SK-N-SH (cell line): ENCODE data around the gene RUNDC3A. TPM values are rescaled to one million over a fixed set of nuclear protein-coding genes. Genes with fewer than 3 reads are reported as not detected.

Experiments
- CTCF ChIA-PET: fragments of 300-600, 350-600 bp; formaldehyde crosslinking; extraction: SDS; loops from one replicate; lab custom pipeline; 2021; lab: Yijun Ruan, JAX
- POLR2A ChIA-PET: fragments of 350-600 bp; sonication (Branson Sonifier 250); formaldehyde crosslinking; extraction: SDS; loops from one replicate; lab custom pipeline; 2020; ENCODE audit warnings: antibody characterized with exemption, inconsistent platforms; lab: Yijun Ruan, JAX
- DNase-seq: peaks from one replicate; pipeline ENCODE4 v3.0.0; 2012
- H2AFZ ChIP-seq: fragments of 200-600 bp; sonication (generic); 2 replicates; pipeline ENCODE4 v1.8.1; 2016; ENCODE audit warnings: antibody characterized with exemption, mild to moderate bottlenecking, low read depth
- H3F3A ChIP-seq: fragments of 200-600 bp; sonication (generic); replicated peaks from 2 replicates; pipeline ENCODE3; 2016; ENCODE audit warnings: antibody characterized with exemption, mild to moderate bottlenecking; ENCODE audit not compliant: insufficient read depth
- H3K27ac ChIP-seq, 2 experiments: fragments of 200-500 bp in 1 of 2; fragments of 200-600 bp in 1 of 2; sonication (Bioruptor generic) in 1 of 2; sonication (generic), shearing (Covaris generic) in 1 of 2; 2 replicates each; pipeline versions ENCODE4 v1.5.1 to v1.6.1; 2014 to 2016; ENCODE audit warnings: low read depth in 2 of 2, inconsistent platforms in 1 of 2, low read length in 1 of 2, mild to moderate bottlenecking in 1 of 2, mixed read lengths in 1 of 2
- H3K27me3 ChIP-seq: fragments of 200-600 bp; sonication (generic), shearing (Covaris generic); 2 replicates; pipeline ENCODE4 v1.6.1; 2016; ENCODE audit warnings: mixed run types; ENCODE audit not compliant: insufficient read depth
- H3K36me3 ChIP-seq, 2 experiments: fragments of 200-500 bp in 1 of 2; fragments of 200-600 bp in 1 of 2; sonication (Bioruptor generic) in 1 of 2; sonication (generic) in 1 of 2; replicated peaks in 1 of 2; 2 replicates each; pipeline versions ENCODE3 to v1.5.1; 2014 to 2016; ENCODE audit warnings: low read length in 1 of 2, mild to moderate bottlenecking in 1 of 2; ENCODE audit not compliant: insufficient read depth in 2 of 2, control insufficient read depth in 1 of 2
- H3K4me1 ChIP-seq, 2 experiments: fragments of 200-500 bp in 1 of 2; fragments of 200-600 bp in 1 of 2; sonication (Bioruptor generic) in 1 of 2; sonication (generic), shearing (Covaris generic) in 1 of 2; 2 replicates each; pipeline versions ENCODE4 v1.5.1 to v1.6.1; 2014 to 2016; ENCODE audit warnings: low read depth in 1 of 2, low read length in 1 of 2, mixed run types in 1 of 2; ENCODE audit not compliant: insufficient read depth in 2 of 2, control insufficient read depth in 1 of 2
- H3K4me2 ChIP-seq: fragments of 200-600 bp; sonication (generic), shearing (Covaris generic); 2 replicates; pipeline ENCODE4 v1.6.1; 2017; ENCODE audit warnings: mixed run types
- H3K4me3 ChIP-seq, 2 experiments: fragments of 200-500 bp in 1 of 2; fragments of 200-600 bp in 1 of 2; sonication (Bioruptor generic) in 1 of 2; sonication (generic), shearing (Covaris generic) in 1 of 2; 2 replicates each; pipeline versions ENCODE4 v1.5.1 to v1.8.1; 2014 to 2016; ENCODE audit warnings: low read depth in 2 of 2, inconsistent platforms in 1 of 2, low read length in 1 of 2, mild to moderate bottlenecking in 1 of 2, mixed read lengths in 1 of 2, moderate library complexity in 1 of 2
- H3K79me2 ChIP-seq: fragments of 200-600 bp; sonication (generic); 2 replicates; pipeline ENCODE4 v1.8.1; 2017; ENCODE audit warnings: mild to moderate bottlenecking; ENCODE audit not compliant: insufficient read depth
- H3K9ac ChIP-seq: fragments of 200-600 bp; sonication (generic); 2 replicates; pipeline ENCODE4 v1.6.1; 2017; ENCODE audit warnings: mixed run types
- H3K9me2 ChIP-seq: fragments of 200-600 bp; sonication (generic); 2 replicates; pipeline ENCODE4 v1.6.1; 2017; ENCODE audit warnings: mixed run types
- H3K9me3 ChIP-seq: fragments of 200-600 bp; sonication (generic); 2 replicates; pipeline ENCODE4 v1.6.1; 2017; ENCODE audit warnings: mixed run types, mild to moderate bottlenecking, moderate library complexity
- H4K20me1 ChIP-seq: fragments of 200-600 bp; sonication (generic); 2 replicates; pipeline ENCODE4 v1.6.1; 2017; ENCODE audit warnings: mild to moderate bottlenecking, mixed run types; ENCODE audit not compliant: insufficient read depth
- ELF1 ChIP-seq: IDR thresholded peaks from 2 replicates; pipeline ENCODE4 v1.4.0; 2012
- FOXJ3 ChIP-seq: sonication (generic); formaldehyde crosslinking; IDR thresholded peaks from 2 replicates; pipeline ENCODE4 v1.5.1; 2020; ENCODE audit warnings: mild to moderate bottlenecking, missing genetic modification reagents
- FOXM1 ChIP-seq: IDR thresholded peaks from 2 replicates; pipeline ENCODE4 v1.4.0; 2012; ENCODE audit warnings: low read depth, mild to moderate bottlenecking
- MEF2A ChIP-seq: IDR thresholded peaks from 2 replicates; pipeline ENCODE4 v1.4.0; 2012; ENCODE audit warnings: low read depth, borderline replicate concordance
- MXI1 ChIP-seq: IDR thresholded peaks from 2 replicates; pipeline ENCODE4 v1.6.1; 2012; ENCODE audit warnings: mild to moderate bottlenecking, low read depth, low read length, improper control_type of control experiment
- NFIC ChIP-seq: IDR thresholded peaks from 2 replicates; pipeline ENCODE4 v1.4.0; 2012; ENCODE audit warnings: borderline replicate concordance
- RAD21 ChIP-seq: IDR thresholded peaks from 2 replicates; pipeline ENCODE4 v1.6.1; 2012; ENCODE audit warnings: mild to moderate bottlenecking, low read length
- RCOR1 ChIP-seq: fragments of 150-350 bp; IDR thresholded peaks from 2 replicates; pipeline ENCODE4 v1.6.1; 2017; ENCODE audit warnings: antibody characterized with exemption, low read length
- RFX5 ChIP-seq: IDR thresholded peaks from 2 replicates; pipeline ENCODE4 v1.6.1; 2012; ENCODE audit warnings: mild to moderate bottlenecking, improper control_type of control experiment, low read length
- RXRA ChIP-seq: IDR thresholded peaks from 2 replicates; pipeline ENCODE4 v1.4.0; 2012; ENCODE audit warnings: low read depth, mild to moderate bottlenecking, borderline replicate concordance
- SIN3A ChIP-seq: IDR thresholded peaks from 2 replicates; pipeline ENCODE4 v1.6.1; 2012; ENCODE audit warnings: low read depth, mild to moderate bottlenecking, low read length, moderate library complexity, borderline replicate concordance
- SMC3 ChIP-seq: IDR thresholded peaks from 2 replicates; pipeline ENCODE4 v1.6.1; 2012; ENCODE audit warnings: low read depth, low read length, improper control_type of control experiment
- TAF1 ChIP-seq: IDR thresholded peaks from 2 replicates; pipeline ENCODE4 v1.6.1; 2012; ENCODE audit warnings: low read depth, mild to moderate bottlenecking, low read length, moderate library complexity, borderline replicate concordance
- TCF12 ChIP-seq: IDR thresholded peaks from 2 replicates; pipeline ENCODE4 v1.4.0; 2012
- YY1 ChIP-seq: IDR thresholded peaks from 2 replicates; pipeline ENCODE4 v1.4.0; 2012; ENCODE audit warnings: low read depth, mild to moderate bottlenecking
- WGBS: methylation state at CpG from one replicate; pipeline ENCODE4 v1.1.6; 2017; ENCODE audit warnings: low lambda C conversion rate; 5-methylcytosine and 5-hydroxymethylcytosine counted together
- polyA plus RNA-seq, 3 experiments: library from polyadenylated mRNA; depleted of rRNA; stranded (reverse); fragments of >200 nt; gene quantifications; 2 replicates each; pipeline ENCODE4 v1.2.3, GENCODE V29; 2012
- TF ChIP-seq, protein P1 (sequence below): IDR thresholded peaks from 2 replicates; pipeline ENCODE4 v1.4.0; 2012; ENCODE audit warnings: low read depth, borderline replicate concordance
- TF ChIP-seq, protein P2 (sequence below): IDR thresholded peaks from 2 replicates; pipeline ENCODE4 v1.4.0; 2012; ENCODE audit warnings: low read depth
- TF ChIP-seq, protein P3 (sequence below): IDR thresholded peaks from 2 replicates; pipeline ENCODE4 v1.4.0; 2012; ENCODE audit warnings: low read depth, borderline replicate concordance
- TF ChIP-seq, protein P4 (sequence below): fragments of 200-600 bp; sonication (generic); IDR thresholded peaks from 2 replicates; pipeline ENCODE4 v1.6.1; 2017; ENCODE audit warnings: antibody characterized with exemption, mild to moderate bottlenecking, moderate library complexity
- TF ChIP-seq, protein P5 (sequence below): IDR thresholded peaks from 2 replicates; pipeline ENCODE4; 2012
- TF ChIP-seq, protein P6 (sequence below): fragments of 150-350 bp; IDR thresholded peaks from 2 replicates; pipeline ENCODE4 v1.6.1; 2016; ENCODE audit warnings: mild to moderate bottlenecking, low read depth, low read length

RUNDC3A gene
- polyA plus RNA-seq, 1 of the 3 experiments (the other 2 are of a cell fraction): 8.9 TPM

DNA sequence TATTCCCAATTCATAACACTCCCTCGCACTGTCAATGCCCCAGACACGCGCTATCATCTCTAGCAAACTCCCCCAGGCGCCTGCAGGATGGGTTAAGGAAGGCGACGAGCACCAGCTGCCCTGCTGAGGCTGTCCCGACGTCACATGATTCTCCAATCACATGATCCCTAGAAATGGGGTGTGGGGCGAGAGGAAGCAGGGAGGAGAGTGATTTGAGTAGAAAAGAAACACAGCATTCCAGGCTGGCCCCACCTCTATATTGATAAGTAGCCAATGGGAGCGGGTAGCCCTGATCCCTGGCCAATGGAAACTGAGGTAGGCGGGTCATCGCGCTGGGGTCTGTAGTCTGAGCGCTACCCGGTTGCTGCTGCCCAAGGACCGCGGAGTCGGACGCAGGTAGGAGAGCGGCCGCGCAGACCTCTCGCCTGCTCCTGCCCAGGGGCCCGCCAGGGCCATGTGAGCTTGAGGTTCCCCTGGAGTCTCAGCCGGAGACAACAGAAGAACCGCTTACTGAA is 36.6 kb downstream of the RUNDC3A start, which contains the start of gene GRN (continued):
- TF ChIP-seq, protein P1, sequence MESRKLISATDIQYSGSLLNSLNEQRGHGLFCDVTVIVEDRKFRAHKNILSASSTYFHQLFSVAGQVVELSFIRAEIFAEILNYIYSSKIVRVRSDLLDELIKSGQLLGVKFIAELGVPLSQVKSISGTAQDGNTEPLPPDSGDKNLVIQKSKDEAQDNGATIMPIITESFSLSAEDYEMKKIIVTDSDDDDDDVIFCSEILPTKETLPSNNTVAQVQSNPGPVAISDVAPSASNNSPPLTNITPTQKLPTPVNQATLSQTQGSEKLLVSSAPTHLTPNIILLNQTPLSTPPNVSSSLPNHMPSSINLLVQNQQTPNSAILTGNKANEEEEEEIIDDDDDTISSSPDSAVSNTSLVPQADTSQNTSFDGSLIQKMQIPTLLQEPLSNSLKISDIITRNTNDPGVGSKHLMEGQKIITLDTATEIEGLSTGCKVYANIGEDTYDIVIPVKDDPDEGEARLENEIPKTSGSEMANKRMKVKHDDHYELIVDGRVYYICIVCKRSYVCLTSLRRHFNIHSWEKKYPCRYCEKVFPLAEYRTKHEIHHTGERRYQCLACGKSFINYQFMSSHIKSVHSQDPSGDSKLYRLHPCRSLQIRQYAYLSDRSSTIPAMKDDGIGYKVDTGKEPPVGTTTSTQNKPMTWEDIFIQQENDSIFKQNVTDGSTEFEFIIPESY: no peak
- TF ChIP-seq TAF1: peak; percentile 78; the same call in 1 of the 2 replicates
- TF ChIP-seq RFX5: peak; percentile 77
- no peak for TF ChIP-seq NFIC
- TF ChIP-seq, protein P2, sequence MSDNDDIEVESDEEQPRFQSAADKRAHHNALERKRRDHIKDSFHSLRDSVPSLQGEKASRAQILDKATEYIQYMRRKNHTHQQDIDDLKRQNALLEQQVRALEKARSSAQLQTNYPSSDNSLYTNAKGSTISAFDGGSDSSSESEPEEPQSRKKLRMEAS: peak; percentile 90
- no peak for TF ChIP-seq RXRA
- no peak for TF ChIP-seq FOXM1
- no peak for TF ChIP-seq SMC3
- no peak for TF ChIP-seq MEF2A
- TF ChIP-seq, protein P3, sequence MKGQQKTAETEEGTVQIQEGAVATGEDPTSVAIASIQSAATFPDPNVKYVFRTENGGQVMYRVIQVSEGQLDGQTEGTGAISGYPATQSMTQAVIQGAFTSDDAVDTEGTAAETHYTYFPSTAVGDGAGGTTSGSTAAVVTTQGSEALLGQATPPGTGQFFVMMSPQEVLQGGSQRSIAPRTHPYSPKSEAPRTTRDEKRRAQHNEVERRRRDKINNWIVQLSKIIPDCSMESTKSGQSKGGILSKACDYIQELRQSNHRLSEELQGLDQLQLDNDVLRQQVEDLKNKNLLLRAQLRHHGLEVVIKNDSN: peak; percentile 99

DNA sequence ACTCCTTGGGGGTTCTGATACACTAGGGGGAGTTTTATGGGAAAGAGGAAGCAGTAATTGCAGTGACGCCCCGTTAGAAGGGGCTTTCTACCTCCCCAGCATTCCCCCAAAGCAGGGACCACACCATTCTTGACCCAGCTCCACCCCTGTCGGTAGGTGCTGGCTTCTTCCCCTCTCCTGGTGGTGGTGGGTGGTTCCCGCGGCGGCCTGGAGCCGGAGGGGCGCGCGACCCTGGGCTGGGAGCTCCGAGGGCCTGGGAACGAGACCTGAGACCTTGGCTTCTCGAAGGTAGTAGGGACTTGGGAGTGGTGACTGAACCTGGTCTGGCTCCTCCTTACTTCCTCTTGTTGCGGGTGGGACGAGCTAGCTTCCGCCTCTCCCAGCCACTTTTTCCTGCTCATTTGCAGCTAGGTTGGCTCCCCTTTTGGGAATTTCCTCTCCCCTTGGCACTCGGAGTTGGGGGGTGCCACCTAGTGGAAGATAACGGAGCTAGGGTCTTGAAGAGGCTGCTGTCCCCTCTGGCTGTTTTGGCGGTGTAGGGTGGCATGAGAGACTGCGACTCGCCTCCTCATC is 37.1 kb downstream of the RUNDC3A start:
- peak overlapping the region; percentile 40 to 66; a peak in 3 of 4 replicates for H3K27ac ChIP-seq
- CTCF ChIA-PET: interaction anchor here (0.8 to 3.6 kb wide), 24 partner anchors 9 to 436 kb away, joined by 3 to 53 read pairs (median 5); partner anchors contain the start of genes FAM171A2, HDAC5, SLC25A39 and TMUB2
- H3F3A ChIP-seq: no peaks in the 10 kb centered on the region
- POLR2A ChIA-PET: interaction anchor here (0.5 to 1.6 kb wide), 8 partner anchors 14 to 176 kb away, joined by 3 to 7 read pairs (median 3); partner anchors contain the start of genes FAM171A2 and SLC25A39
- DNase-seq: peak; percentile 81
- H3K4me2 ChIP-seq: peak overlapping the region; percentile 97
- WGBS: 2% methylated on average over 19 of the region's 21 CpGs
- H3K4me1 ChIP-seq: peaks cover 0 to 13% of the 10 kb centered on the region in 2 experiments; a peak in 1 of 4 replicates
- no peaks in the 10 kb centered on the region for H3K9me2 ChIP-seq
- peaks cover 0 to 9% of the 10 kb centered on the region in 2 experiments for H3K36me3 ChIP-seq
- H3K79me2 ChIP-seq: peaks cover 21% of the 10 kb centered on the region
- peak overlapping the region; percentile 83 to 98 for H3K4me3 ChIP-seq
- H3K27me3 ChIP-seq: no peaks in the 10 kb centered on the region
- peaks cover 7% of the 10 kb centered on the region; the same call in 1 of the 2 replicates for H4K20me1 ChIP-seq
- peak overlapping the region; percentile 88 for H2AFZ ChIP-seq
- H3K9ac ChIP-seq: peak overlapping the region; percentile 84
- H3K9me3 ChIP-seq: no peaks in the 10 kb centered on the region
- TF ChIP-seq, protein P4, sequence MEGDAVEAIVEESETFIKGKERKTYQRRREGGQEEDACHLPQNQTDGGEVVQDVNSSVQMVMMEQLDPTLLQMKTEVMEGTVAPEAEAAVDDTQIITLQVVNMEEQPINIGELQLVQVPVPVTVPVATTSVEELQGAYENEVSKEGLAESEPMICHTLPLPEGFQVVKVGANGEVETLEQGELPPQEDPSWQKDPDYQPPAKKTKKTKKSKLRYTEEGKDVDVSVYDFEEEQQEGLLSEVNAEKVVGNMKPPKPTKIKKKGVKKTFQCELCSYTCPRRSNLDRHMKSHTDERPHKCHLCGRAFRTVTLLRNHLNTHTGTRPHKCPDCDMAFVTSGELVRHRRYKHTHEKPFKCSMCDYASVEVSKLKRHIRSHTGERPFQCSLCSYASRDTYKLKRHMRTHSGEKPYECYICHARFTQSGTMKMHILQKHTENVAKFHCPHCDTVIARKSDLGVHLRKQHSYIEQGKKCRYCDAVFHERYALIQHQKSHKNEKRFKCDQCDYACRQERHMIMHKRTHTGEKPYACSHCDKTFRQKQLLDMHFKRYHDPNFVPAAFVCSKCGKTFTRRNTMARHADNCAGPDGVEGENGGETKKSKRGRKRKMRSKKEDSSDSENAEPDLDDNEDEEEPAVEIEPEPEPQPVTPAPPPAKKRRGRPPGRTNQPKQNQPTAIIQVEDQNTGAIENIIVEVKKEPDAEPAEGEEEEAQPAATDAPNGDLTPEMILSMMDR: peak; percentile 61
- TF ChIP-seq SMC3: peak; percentile 42
- TF ChIP-seq, protein P5, sequence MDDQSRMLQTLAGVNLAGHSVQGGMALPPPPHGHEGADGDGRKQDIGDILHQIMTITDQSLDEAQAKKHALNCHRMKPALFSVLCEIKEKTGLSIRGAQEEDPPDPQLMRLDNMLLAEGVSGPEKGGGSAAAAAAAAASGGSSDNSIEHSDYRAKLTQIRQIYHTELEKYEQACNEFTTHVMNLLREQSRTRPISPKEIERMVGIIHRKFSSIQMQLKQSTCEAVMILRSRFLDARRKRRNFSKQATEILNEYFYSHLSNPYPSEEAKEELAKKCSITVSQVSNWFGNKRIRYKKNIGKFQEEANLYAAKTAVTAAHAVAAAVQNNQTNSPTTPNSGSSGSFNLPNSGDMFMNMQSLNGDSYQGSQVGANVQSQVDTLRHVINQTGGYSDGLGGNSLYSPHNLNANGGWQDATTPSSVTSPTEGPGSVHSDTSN: no peak
- TF ChIP-seq TAF1: no peak
- no peak for TF ChIP-seq ELF1
- no peak for TF ChIP-seq FOXJ3
- no peak for TF ChIP-seq MEF2A
- no peak for TF ChIP-seq YY1
- TF ChIP-seq RAD21: peak; percentile 69
- TF ChIP-seq, protein P1: no peak
- TF ChIP-seq MXI1: no peak; the same call in 1 of the 2 replicates
- TF ChIP-seq RCOR1: no peak
- TF ChIP-seq TCF12: no peak
- peak; percentile 49; the same call in 1 of the 2 replicates for TF ChIP-seq SIN3A
- TF ChIP-seq, protein P6, sequence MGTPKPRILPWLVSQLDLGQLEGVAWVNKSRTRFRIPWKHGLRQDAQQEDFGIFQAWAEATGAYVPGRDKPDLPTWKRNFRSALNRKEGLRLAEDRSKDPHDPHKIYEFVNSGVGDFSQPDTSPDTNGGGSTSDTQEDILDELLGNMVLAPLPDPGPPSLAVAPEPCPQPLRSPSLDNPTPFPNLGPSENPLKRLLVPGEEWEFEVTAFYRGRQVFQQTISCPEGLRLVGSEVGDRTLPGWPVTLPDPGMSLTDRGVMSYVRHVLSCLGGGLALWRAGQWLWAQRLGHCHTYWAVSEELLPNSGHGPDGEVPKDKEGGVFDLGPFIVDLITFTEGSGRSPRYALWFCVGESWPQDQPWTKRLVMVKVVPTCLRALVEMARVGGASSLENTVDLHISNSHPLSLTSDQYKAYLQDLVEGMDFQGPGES: no peak
